Naive thymus-derived CD4-positive, alpha-beta T cell (primary cell): Measurements from ENCODE around the gene PNPLA2. TPM values are rescaled to one million over a fixed set of nuclear protein-coding genes. Genes with fewer than 3 reads are reported as not detected.

Experiments used
- ATAC-seq: fragments of 150-1000 bp; cut with Tn5 transposase; 2 replicates; pipeline ENCODE4 v1.10.0; 2021; ENCODE audit warnings: mild to moderate bottlenecking, moderate library complexity
- CTCF ChIA-PET: fragments of 350-600 bp; sonication (Branson Sonifier 250); formaldehyde crosslinking; loops from one replicate; lab custom pipeline; 2021; ENCODE audit warnings: antibody characterized with exemption; lab: Charles Lee
- POLR2A ChIA-PET: fragments of 350-600 bp; sonication (Branson Sonifier 250); formaldehyde crosslinking; loops from one replicate; lab custom pipeline; 2021; ENCODE audit warnings: antibody characterized with exemption, inconsistent platforms; lab: Charles Lee
- DNase-seq, 9 donors: peaks; one replicate each; pipeline versions ENCODE4 v3.0.0 to v3.0.0-alpha.2; 2020 to 2022; ENCODE audit warnings: mixed read lengths in 1 of 9
- H3K27ac ChIP-seq: one replicate; pipeline ENCODE4 v1.7.0; 2013; ENCODE audit warnings: mild to moderate bottlenecking, low read depth, low read length, moderate library complexity
- H3K27me3 ChIP-seq, 2 donors: one replicate each; pipeline ENCODE4 v1.7.0; 2013; ENCODE audit warnings: low read length in 2 of 2, mild to moderate bottlenecking in 2 of 2, moderate library complexity in 2 of 2; ENCODE audit not compliant: control insufficient read depth in 2 of 2, insufficient read depth in 2 of 2
- H3K36me3 ChIP-seq, 3 experiments: 1 replicate in 2 of 3; 2 replicates in 1 of 3; pipeline ENCODE4 v1.7.0; 2013; ENCODE audit warnings: low read length in 3 of 3, mild to moderate bottlenecking in 3 of 3, moderate library complexity in 1 of 3; ENCODE audit not compliant: insufficient read depth in 3 of 3, control insufficient read depth in 2 of 3
- H3K4me1 ChIP-seq, 2 donors: one replicate each; pipeline ENCODE4 v1.7.0; 2013; ENCODE audit warnings: low read length in 2 of 2, mild to moderate bottlenecking in 2 of 2, moderate library complexity in 1 of 2; ENCODE audit not compliant: control insufficient read depth in 2 of 2, insufficient read depth in 2 of 2
- H3K4me3 ChIP-seq: 2 replicates; pipeline ENCODE4 v1.7.0; 2013; ENCODE audit warnings: mild to moderate bottlenecking, low read length
- H3K9me3 ChIP-seq, 3 experiments: 1 replicate in 2 of 3; 2 replicates in 1 of 3; pipeline ENCODE4 v1.7.0; 2013; ENCODE audit warnings: low read length in 3 of 3; ENCODE audit not compliant: control insufficient read depth in 2 of 3
- H3K27ac Mint-ChIP-seq, 9 donors: one replicate each; pipeline ENCODE4 v1.8.0; 2020 to 2022; ENCODE audit warnings: mixed read lengths in 9 of 9, mild to moderate bottlenecking in 8 of 9, moderate library complexity in 5 of 9, inconsistent platforms in 2 of 9
- H3K27me3 Mint-ChIP-seq, 5 donors: one replicate each; pipeline ENCODE4 v1.8.0; 2021 to 2022; ENCODE audit warnings: mixed read lengths in 5 of 5, mild to moderate bottlenecking in 1 of 5
- H3K36me3 Mint-ChIP-seq, 5 donors: one replicate each; pipeline ENCODE4 v1.8.0; 2020 to 2022; ENCODE audit warnings: mixed read lengths in 5 of 5, mild to moderate bottlenecking in 3 of 5, inconsistent platforms in 1 of 5
- H3K4me1 Mint-ChIP-seq, 7 donors: one replicate each; pipeline ENCODE4 v1.8.0; 2020 to 2022; ENCODE audit warnings: mixed read lengths in 7 of 7, mild to moderate bottlenecking in 3 of 7, inconsistent platforms in 1 of 7
- H3K4me3 Mint-ChIP-seq, 10 donors: one replicate each; pipeline ENCODE4 v1.8.0; 2020 to 2022; ENCODE audit warnings: mild to moderate bottlenecking in 10 of 10, mixed read lengths in 10 of 10, moderate library complexity in 6 of 10, inconsistent platforms in 2 of 10
- H3K9me3 Mint-ChIP-seq, 11 donors: one replicate each; pipeline ENCODE4 v1.8.0; 2020 to 2022; ENCODE audit warnings: mixed read lengths in 11 of 11, mild to moderate bottlenecking in 4 of 11, inconsistent platforms in 1 of 11, moderate library complexity in 1 of 11
- intact Hi-C, 2 donors: fragments of 100-400 bp; cut with micrococcal nuclease; formaldehyde crosslinking; loops; one replicate each; pipeline ENCODE4 v1.15.1; 2023
- polyA plus RNA-seq, 2 donors: library from polyadenylated mRNA; unstranded; fragments of 300-500 nt; fragmentation: Illumina TruSeq; gene quantifications; one replicate each; pipeline ENCODE4 v1.2.3, GENCODE V29; 2021
- total RNA-seq, 6 experiments: library from RNA in 5 of 6; stranded (reverse) in 5 of 6; gene quantifications; 1 replicate in 5 of 6; 2 replicates in 1 of 6; pipeline ENCODE4 v1.2.3 and lab custom pipeline; 2021 to 2026

PNPLA2 gene
- total and polyA plus RNA-seq, 7 experiments from 2014 or later: 26.0 to 237 (median 203) TPM

DNA sequence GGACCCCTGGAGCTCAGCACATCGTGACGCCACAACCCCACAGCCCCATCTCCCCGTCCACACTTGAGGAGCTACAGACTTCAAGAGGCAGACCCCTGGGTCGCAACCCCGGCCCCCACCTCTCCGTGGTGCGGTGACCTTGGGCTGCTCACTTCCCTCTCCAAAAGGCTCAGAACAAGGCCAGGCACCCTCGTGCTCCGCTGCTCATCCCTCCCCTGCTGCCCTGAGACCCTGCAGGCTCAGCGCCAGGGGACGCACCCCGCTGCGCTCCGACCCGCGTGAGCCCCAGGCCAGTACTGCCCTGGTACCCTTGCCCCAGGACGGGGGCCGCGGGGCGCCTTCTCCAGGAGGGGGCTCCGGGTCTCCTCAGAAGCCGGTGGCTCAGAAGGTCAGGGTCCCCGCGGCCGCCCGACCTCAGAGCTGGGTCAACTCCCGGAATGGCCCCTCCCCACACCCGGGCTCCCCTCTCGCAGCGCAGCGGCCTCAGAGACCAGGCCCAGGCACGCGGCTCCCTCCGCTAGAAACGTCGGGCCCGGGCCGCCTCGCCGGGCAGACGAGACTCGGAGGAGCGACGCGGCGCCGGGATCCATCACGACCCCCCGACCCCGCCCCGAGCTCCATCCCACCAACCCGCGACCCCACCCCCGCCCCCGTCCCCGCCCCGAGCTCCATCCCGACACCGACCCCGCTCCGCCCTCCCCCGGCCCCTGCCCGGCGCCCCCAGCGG lies 42.0 kb upstream of the PNPLA2 start:
- no peaks in the 10 kb centered on the region for H3K27me3 ChIP-seq
- DNase-seq (peak in 3 of 9 donors; percentile 12 to 34 (median 21)), ATAC-seq (peak; percentile 58)
- Mint-ChIP-seq H3K36me3 (no peaks in the 10 kb centered on the region), H3K9me3 (no peaks in the 10 kb centered on the region), H3K4me3 (peak overlapping the region; percentile 64 to 89 (median 76)), H3K4me1 (peaks cover 7 to 29% (median 23%) of the 10 kb centered on the region in 7 donors), H3K27me3 (no peaks in the 10 kb centered on the region), H3K27ac (peak overlapping the region; percentile 16 to 83 (median 62))
- CTCF ChIA-PET: interaction anchor here (2.0 kb wide), 1 partner anchor 13 kb away, joined by 6 read pairs; no protein-coding TSS in a partner anchor
- POLR2A ChIA-PET: interaction anchor here (0.5 to 3.0 kb wide), 7 partner anchors 17 to 570 kb away, joined by 3 to 18 read pairs (median 3); partner anchors contain the start of genes BET1L, CRACR2B, RIC8A and TALDO1
- peak overlapping the region; percentile 85 for H3K27ac ChIP-seq
- intact Hi-C loops: loop anchor here (1.0 to 2.0 kb wide), 5 partner anchors 14 to 200 kb away; partner anchors contain the start of genes CEND1 (in 1 of the 2), PHRF1 (in 1 of the 2), RPLP2 (in 1 of the 2) and TALDO1 (in 1 of the 2)
- H3K4me1 ChIP-seq: peaks cover 12 to 14% of the 10 kb centered on the region in 2 donors
- H3K4me3 ChIP-seq: peak overlapping the region; percentile 57
- peaks cover 0 to 19% (median 0%) of the 10 kb centered on the region in 3 experiments for H3K36me3 ChIP-seq
- no peaks in the 10 kb centered on the region for H3K9me3 ChIP-seq

DNA sequence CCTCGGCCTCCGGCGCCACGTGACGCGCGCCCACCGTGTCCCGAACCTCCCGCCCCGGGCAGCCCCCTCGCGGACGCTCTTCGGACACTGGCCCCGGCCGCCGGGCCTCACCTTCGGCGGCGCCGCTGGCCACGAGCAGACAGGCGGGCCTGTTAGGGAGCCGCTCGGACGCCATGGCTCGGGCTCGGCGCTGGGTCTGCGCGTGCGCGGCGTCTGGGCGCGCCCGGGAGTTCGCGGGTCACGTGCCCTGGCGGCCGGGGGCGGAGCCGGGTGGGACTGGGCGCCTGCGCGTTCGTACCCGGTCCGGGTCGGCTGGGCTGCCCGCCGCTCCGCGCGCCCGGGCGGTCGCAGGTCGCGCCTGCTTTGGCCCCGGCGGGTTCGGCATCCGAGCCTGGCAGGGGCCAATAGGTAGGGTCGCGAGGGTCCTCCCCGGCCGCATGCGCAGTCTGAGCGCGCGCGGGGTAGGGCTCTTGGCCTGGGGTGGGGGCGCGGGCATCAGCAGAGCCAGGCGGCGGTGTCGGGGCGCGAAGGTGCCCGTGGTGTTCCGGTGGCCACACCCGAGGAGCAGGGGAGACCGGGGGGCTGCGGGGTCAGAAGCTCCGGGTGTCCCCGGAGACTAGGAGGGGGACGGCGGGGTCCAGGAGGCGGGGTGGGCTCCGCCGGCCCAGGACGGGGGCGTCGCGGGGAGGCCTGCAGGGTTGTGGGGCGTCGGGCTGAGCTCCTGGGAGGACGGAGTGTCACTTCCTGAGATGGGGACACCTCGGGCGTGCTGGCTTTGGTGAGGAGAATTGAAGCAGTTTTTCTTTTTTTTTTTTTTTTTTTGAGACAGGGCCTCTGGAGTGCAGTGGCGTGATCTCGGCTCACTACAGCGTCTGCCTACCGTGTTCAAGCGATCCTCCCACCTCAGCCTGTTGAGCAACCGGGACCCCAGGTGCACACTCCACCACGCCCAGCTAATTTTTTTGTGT lies 41.1 kb upstream of the PNPLA2 start, which contains the start of gene GATD1:
Gene GATD1, minus strand, starts transcription at position 200 of the 968 bp plus-strand sequence. Its CDS starts 25 bp downstream, at position 175.
- CTCF ChIA-PET: interaction anchor here (2.0 kb wide), 1 partner anchor 14 kb away, joined by 6 read pairs; no protein-coding TSS in a partner anchor
- peak within 1 kb of the TSS; percentile 59 for H3K4me3 ChIP-seq
- no peaks in the 10 kb centered on the region for H3K9me3 Mint-ChIP-seq
- H3K9me3 ChIP-seq: no peaks in the 10 kb centered on the region
- DNase-seq (peak; percentile 86 to 99 (median 93)), ATAC-seq (peak; percentile 93)
- no peaks in the 10 kb centered on the region for H3K27me3 Mint-ChIP-seq
- no peaks in the 10 kb centered on the region for H3K27me3 ChIP-seq
- peak within 1 kb of the TSS; percentile 72 to 91 (median 83) for H3K4me3 Mint-ChIP-seq
- H3K4me1 Mint-ChIP-seq: peaks cover 7 to 29% (median 23%) of the 10 kb centered on the region in 7 donors
- H3K36me3 Mint-ChIP-seq: no peaks in the 10 kb centered on the region
- H3K27ac Mint-ChIP-seq: peak within 1 kb of the TSS; percentile 40 to 92 (median 78)
- POLR2A ChIA-PET: interaction anchor here (0.8 to 3.0 kb wide), 7 partner anchors 13 to 51 kb away, joined by 3 to 18 read pairs (median 5); partner anchors contain the start of genes CEND1, PIDD1 and TALDO1
- peaks cover 12 to 14% of the 10 kb centered on the region in 2 donors for H3K4me1 ChIP-seq
- peak within 1 kb of the TSS; percentile 85 for H3K27ac ChIP-seq
- peaks cover 0 to 12% (median 0%) of the 10 kb centered on the region in 3 experiments for H3K36me3 ChIP-seq
- intact Hi-C loops: loop anchor here (1.0 to 2.0 kb wide), 5 partner anchors 13 to 201 kb away; partner anchors contain the start of genes CEND1 (in 1 of the 2), PHRF1 (in 1 of the 2), RPLP2 (in 1 of the 2) and TALDO1 (in 1 of the 2)

DNA sequence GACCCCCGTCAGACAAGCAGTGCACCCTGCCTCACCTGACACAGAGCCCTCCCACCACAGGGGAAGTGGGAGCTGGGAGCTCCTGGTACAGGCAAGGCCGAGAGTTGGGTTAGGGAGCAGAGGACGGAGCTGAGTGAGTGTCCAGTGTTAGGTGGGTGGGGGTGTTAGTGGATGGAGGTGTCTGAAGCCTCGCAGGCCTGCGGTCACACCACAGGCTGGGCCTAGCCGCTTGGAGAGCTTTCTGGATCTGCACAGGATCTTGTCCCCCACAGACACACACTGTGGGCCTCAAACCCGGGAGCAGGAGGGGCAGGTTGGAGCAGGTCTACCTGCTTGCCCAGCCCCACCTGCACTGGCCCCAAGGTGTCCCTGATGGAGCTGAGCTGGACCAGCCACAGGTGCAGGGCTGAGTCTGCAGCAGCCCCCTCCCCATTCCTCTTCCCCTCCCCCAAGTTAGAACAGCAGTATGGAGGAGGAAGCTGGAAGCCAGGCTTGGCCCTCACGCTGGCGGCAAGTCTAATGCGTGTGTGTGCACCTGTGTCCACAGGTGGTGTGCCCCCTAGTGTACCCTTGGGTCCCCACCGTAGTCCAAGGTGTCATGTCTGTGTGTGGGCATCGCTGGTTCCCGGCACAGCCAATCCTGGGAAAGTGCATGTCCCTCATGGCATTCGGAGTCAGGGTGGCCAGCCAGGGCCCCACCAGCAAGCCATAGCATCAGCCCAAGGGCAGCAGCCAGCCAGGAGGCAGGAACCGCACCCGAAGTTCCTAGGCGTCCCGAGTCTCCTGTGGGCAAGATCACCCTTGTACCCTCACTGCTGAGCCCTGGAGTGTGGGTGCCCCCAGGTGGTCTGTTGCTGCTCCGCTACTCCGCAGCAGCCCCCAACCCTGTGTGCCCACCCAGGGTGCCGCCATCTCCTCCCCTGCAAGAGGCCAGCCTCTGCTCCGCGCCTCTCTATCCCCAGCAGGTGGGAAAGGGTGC lies 39.4 kb upstream of the PNPLA2 start:
- ChIA-PET CTCF (interaction anchor here (0.6 kb wide), 1 partner anchor 39 kb away, joined by 4 read pairs; no protein-coding TSS in a partner anchor), POLR2A (interaction anchor here (0.7 to 3.0 kb wide), 4 partner anchors 11 to 141 kb away, joined by 3 to 18 read pairs (median 4); partner anchors contain the start of gene CEND1)
- H3K36me3 Mint-ChIP-seq: no peaks in the 10 kb centered on the region
- Histone ChIP-seq H3K27ac (no peak overlapping the region), H3K4me1 (peaks cover 12 to 14% of the 10 kb centered on the region in 2 donors), H3K4me3 (no peak overlapping the region), H3K36me3 (peaks cover 0 to 4% (median 0%) of the 10 kb centered on the region in 3 experiments), H3K27me3 (no peaks in the 10 kb centered on the region), H3K9me3 (no peaks in the 10 kb centered on the region)
- H3K27me3 Mint-ChIP-seq: no peaks in the 10 kb centered on the region
- no peak for ATAC-seq
- H3K27ac Mint-ChIP-seq: peak overlapping the region in 3 of 9 donors; percentile 33 to 37 (median 33)
- peak overlapping the region; percentile 9 to 91 (median 50) for H3K4me3 Mint-ChIP-seq
- no peaks in the 10 kb centered on the region for H3K9me3 Mint-ChIP-seq
- DNase-seq: no peak
- H3K4me1 Mint-ChIP-seq: peaks cover 11 to 32% (median 22%) of the 10 kb centered on the region in 7 donors
- intact Hi-C loops: no loop called here

DNA sequence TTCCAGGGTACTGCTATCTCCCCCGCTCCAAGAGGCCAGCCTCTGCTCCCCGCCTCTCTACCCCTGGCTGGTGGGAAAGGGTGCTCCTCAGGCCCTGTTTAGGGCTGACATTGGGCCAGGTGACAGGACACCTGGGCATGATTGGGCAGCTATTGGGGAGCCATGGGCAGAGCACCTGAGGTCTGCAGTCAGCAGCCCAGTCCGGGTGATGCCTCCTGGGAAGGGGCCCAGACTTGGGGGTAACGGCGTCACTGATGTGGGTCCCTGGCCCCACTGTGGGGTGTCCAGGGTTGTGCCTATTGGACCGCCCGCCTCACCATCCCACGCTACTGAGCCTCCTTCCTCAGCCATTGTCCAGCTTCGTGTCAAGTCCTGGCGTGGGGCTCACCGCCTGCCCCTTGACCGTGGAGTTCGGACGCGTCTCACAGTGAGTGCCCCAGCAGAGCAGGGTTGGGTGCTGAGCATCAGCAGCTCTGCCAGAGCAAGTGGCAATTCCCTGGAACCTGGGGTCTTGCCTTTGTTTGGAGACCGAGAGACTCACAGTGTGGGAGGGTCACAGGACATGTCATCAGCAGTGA lies 38.7 kb upstream of the PNPLA2 start:
- ChIA-PET CTCF (no interaction called here), POLR2A (interaction anchor here (1.4 to 3.0 kb wide), 2 partner anchors 11 to 16 kb away, joined by 3 to 18 read pairs; no protein-coding TSS in a partner anchor)
- Mint-ChIP-seq H3K36me3 (no peaks in the 10 kb centered on the region), H3K27me3 (no peaks in the 10 kb centered on the region), H3K4me3 (peak overlapping the region in 5 of 10 donors; percentile 23 to 73 (median 51)), H3K9me3 (no peaks in the 10 kb centered on the region), H3K4me1 (peaks cover 11 to 28% (median 22%) of the 10 kb centered on the region in 7 donors), H3K27ac (peak overlapping the region in 1 of 9 donors; percentile 20)
- no peaks in the 10 kb centered on the region for H3K9me3 ChIP-seq
- H3K27me3 ChIP-seq: no peaks in the 10 kb centered on the region
- peaks cover 0 to 4% (median 0%) of the 10 kb centered on the region in 3 experiments for H3K36me3 ChIP-seq
- H3K27ac ChIP-seq: no peak overlapping the region
- intact Hi-C loops: no loop called here
- DNase-seq (no peak), ATAC-seq (no peak)
- H3K4me1 ChIP-seq: peaks cover 12 to 14% of the 10 kb centered on the region in 2 donors
- H3K4me3 ChIP-seq: no peak overlapping the region
